ENCODE data around the gene DCTN2.

DCTN2 gene

GRCh38 chr12:57586832-57587429 is 39.9 kb upstream of the DCTN2 start:
- TF ChIP-seq, protein P1, sequence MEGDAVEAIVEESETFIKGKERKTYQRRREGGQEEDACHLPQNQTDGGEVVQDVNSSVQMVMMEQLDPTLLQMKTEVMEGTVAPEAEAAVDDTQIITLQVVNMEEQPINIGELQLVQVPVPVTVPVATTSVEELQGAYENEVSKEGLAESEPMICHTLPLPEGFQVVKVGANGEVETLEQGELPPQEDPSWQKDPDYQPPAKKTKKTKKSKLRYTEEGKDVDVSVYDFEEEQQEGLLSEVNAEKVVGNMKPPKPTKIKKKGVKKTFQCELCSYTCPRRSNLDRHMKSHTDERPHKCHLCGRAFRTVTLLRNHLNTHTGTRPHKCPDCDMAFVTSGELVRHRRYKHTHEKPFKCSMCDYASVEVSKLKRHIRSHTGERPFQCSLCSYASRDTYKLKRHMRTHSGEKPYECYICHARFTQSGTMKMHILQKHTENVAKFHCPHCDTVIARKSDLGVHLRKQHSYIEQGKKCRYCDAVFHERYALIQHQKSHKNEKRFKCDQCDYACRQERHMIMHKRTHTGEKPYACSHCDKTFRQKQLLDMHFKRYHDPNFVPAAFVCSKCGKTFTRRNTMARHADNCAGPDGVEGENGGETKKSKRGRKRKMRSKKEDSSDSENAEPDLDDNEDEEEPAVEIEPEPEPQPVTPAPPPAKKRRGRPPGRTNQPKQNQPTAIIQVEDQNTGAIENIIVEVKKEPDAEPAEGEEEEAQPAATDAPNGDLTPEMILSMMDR (conservative IDR thresholded peaks at IDR 0.05; ENCODE audit: low read length), result no peak
- no peak for DNase-seq (ENCODE audit: low read depth)
- H3K4me3 ChIP-seq (ENCODE audit: low read length), result no peak overlapping the region

GRCh38 chr12:57586128-57586527 is 39.1 kb upstream of the DCTN2 start:
- no peak overlapping the region for H3K4me3 ChIP-seq (ENCODE audit: low read length)
- TF ChIP-seq, protein P1 (conservative IDR thresholded peaks at IDR 0.05; ENCODE audit: low read length), result no peak
- no peak for DNase-seq (ENCODE audit: low read depth)

DNA sequence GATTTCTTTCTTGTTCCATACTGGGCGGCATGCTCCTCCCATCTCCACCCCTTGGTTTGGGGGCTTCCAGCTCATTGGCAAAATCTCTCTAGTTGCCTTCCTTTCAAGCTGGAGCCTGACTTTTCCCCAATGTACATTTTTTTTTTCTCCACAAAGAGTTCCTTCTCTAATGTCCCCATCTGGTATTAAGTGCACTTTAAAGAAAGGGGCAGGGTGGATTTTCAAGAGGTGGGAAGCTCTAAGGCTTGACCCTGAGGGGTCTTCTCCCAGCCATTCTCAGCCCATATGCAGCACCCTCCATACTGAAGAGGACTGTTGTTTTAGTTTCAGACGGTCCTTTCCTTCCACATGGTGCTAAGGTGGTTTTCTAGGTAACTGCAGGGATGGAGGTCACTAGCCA is 38.2 kb upstream of the DCTN2 start:
- no peak overlapping the region for H3K4me3 ChIP-seq (ENCODE audit: low read length)
- DNase-seq (ENCODE audit: low read depth), result no peak
- TF ChIP-seq, protein P1 (conservative IDR thresholded peaks at IDR 0.05; ENCODE audit: low read length), result no peak

- no peak for DNase-seq (ENCODE audit: low read depth)
- H3K4me3 ChIP-seq (ENCODE audit: low read length), result no peak overlapping the region
- TF ChIP-seq, protein P1 (conservative IDR thresholded peaks at IDR 0.05; ENCODE audit: low read length), result no peak
Measured at GRCh38 chr12:57584690-57585089, 37.7 kb upstream of the DCTN2 start.

- TF ChIP-seq, protein P1 (conservative IDR thresholded peaks at IDR 0.05; ENCODE audit: low read length), result no peak
- no peak for DNase-seq (ENCODE audit: low read depth)
- no peak overlapping the region for H3K4me3 ChIP-seq (ENCODE audit: low read length)
Measured at GRCh38 chr12:57584050-57584449, 37.1 kb upstream of the DCTN2 start.

- no peak overlapping the region for H3K4me3 ChIP-seq (ENCODE audit: low read length)
- TF ChIP-seq, protein P1 (conservative IDR thresholded peaks at IDR 0.05; ENCODE audit: low read length), result peak; percentile 90
- peak; percentile 77 for DNase-seq (ENCODE audit: low read depth)
Measured at GRCh38 chr12:57583008-57583831, 36.2 kb upstream of the DCTN2 start.

DNA sequence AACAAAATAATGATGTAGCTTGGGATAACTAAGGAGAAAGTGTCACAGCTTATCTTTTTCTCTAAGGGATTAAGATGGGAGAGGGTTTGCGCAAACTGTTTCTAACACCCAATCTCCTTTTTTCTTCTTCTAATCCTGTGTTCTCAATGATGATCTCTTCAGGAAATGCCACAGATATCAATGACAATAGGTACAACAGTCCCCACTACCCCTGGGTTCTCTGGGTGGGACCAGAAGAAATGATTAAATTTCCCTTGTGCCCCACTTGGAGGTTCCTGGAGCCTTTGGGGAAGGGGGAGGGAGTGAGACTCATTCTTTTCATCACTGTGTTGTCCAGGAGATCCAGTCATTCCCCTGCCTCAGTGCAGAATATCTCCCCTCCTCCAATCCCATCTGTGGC is 35.4 kb upstream of the DCTN2 start:
- TF ChIP-seq, protein P1 (conservative IDR thresholded peaks at IDR 0.05; ENCODE audit: low read length), result no peak
- no peak overlapping the region for H3K4me3 ChIP-seq (ENCODE audit: low read length)
- DNase-seq (ENCODE audit: low read depth), result no peak

All from AG10803 (cell line).